Measurements from ENCODE around the gene CYSTM1.

Gene CYSTM1

GRCh38 chr5:140286424-140286823 is 111.4 kb downstream of the CYSTM1 start:
- no peak for DNase-seq (ENCODE audit: low read depth)
- TF ChIP-seq CTCF (conservative IDR thresholded peaks at IDR 0.05; ENCODE audit: control insufficient read depth, insufficient read depth, low read depth, low read length) = no peak
- no peak overlapping the region for H3K4me3 ChIP-seq (ENCODE audit: control insufficient read depth, low read depth, low read length)

GRCh38 chr5:140287801-140288521 is 113.0 kb downstream of the CYSTM1 start:
- no peak for TF ChIP-seq CTCF (conservative IDR thresholded peaks at IDR 0.05; ENCODE audit: control insufficient read depth, insufficient read depth, low read depth, low read length)
- DNase-seq (ENCODE audit: low read depth) = no peak
- H3K4me3 ChIP-seq (ENCODE audit: control insufficient read depth, low read depth, low read length) = no peak overlapping the region

GRCh38 chr5:140292212-140293036 is 117.4 kb downstream of the CYSTM1 start:
- no peak for DNase-seq (ENCODE audit: low read depth)
- no peak overlapping the region for H3K4me3 ChIP-seq (ENCODE audit: control insufficient read depth, low read depth, low read length)
- TF ChIP-seq CTCF (conservative IDR thresholded peaks at IDR 0.05; ENCODE audit: control insufficient read depth, insufficient read depth, low read depth, low read length) = no peak
